ENCODE measurements around the gene ZNF611. TPM values are rescaled to one million over a fixed set of nuclear protein-coding genes. Genes with fewer than 3 reads are reported as not detected.

Gene ZNF611
- total and polyA plus RNA-seq, 2 of the 13 experiments (the other 11 are each of a cell fraction or from before 2014, with no cell fraction given), result 2.7 to 4.1 TPM

DNA sequence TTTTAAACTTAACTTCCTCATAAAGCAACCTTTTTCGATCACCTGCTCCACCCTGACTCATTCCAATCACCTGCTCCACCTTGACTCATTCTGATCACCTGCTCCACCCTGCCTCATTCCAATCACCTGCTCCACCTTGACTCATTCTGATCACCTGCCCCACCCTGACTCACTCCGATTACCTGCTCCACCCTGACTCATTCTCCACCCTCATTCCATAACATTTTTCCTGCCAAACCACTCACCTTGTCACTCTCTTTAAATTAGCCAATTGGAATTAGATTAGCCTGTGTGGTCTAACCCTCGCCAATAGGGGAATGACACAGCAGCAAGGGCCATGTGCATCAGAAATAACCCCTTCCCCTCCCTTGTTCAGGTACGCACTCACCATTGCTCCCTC, 64.8 kb downstream of the ZNF611 start:
- CTCF ChIA-PET (ENCODE audit: low intra/inter-chr PET ratio, low total read pairs), result no interaction called here
- no peak overlapping the region for H3K27ac ChIP-seq (ENCODE audit: extremely low read length, insufficient read depth, low read length)
- H3K36me3 ChIP-seq (replicated peaks in 1 of 2; ENCODE audit: control insufficient read depth in 1 of 2, insufficient read depth in 2 of 2, low read length in 2 of 2), result no peaks in the 10 kb centered on the region
- no peak overlapping the region for H3K4me2 ChIP-seq (ENCODE audit: low read depth, low read length)
- H3K4me1 ChIP-seq (ENCODE audit: insufficient read depth, low read length), result peaks cover 5% of the 10 kb centered on the region; the same call in 1 of the 2 replicates
- in situ Hi-C loops (cut with HindIII; ENCODE audit: extremely low pct_ligation_motif_present, low pct_unique_long_range_greater_than_20kb) (no loop called here), intact Hi-C loops (cut with micrococcal nuclease; ENCODE audit: unreplicated experiment) (no loop called here)
- no peak for DNase-seq (ENCODE audit: low spot score)
- BruUV-seq (replicated peaks), result no TSS peak
- H3K9ac ChIP-seq (ENCODE audit: insufficient read depth, low read depth, low read length), result no peak overlapping the region
- 55% methylated on average over 4 of the region's 4 CpGs for WGBS (ENCODE audit: low lambda C conversion rate)
- no peaks in the 10 kb centered on the region for H4K20me1 ChIP-seq (ENCODE audit: insufficient read depth, low read length)
- POLR2A ChIA-PET, result no interaction called here
- no peaks in the 10 kb centered on the region for H3K27me3 ChIP-seq (ENCODE audit: control insufficient read depth in 1 of 2, insufficient read depth in 2 of 2, low read length in 2 of 2)
- ATAC-seq, result no peak
- no peak overlapping the region for H2AFZ ChIP-seq (ENCODE audit: low read length)
- TF ChIP-seq HNF4G (IDR thresholded peaks at IDR 0.05; ENCODE audit: borderline replicate concordance, low read depth, low read length), result no peak
- no peak for TF ChIP-seq HNF4G (CRISPR knock-in tag; IDR thresholded peaks at IDR 0.05; ENCODE audit: borderline replicate concordance, low read depth)
- no peak for TF ChIP-seq ZNF547 (CRISPR knock-in tag; IDR thresholded peaks at IDR 0.05)
- TF ChIP-seq, protein P1, sequence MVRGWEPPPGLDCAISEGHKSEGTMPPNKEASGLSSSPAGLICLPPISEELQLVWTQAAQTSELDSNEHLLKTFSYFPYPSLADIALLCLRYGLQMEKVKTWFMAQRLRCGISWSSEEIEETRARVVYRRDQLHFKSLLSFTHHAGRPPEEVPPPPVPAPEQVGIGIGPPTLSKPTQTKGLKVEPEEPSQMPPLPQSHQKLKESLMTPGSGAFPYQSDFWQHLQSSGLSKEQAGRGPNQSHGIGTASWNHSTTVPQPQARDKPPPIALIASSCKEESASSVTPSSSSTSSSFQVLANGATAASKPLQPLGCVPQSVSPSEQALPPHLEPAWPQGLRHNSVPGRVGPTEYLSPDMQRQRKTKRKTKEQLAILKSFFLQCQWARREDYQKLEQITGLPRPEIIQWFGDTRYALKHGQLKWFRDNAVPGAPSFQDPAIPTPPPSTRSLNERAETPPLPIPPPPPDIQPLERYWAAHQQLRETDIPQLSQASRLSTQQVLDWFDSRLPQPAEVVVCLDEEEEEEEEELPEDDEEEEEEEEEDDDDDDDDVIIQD (CRISPR knock-in tag; IDR thresholded peaks at IDR 0.05; ENCODE audit: low read depth), result no peak
- no peak for TF ChIP-seq NFIB (CRISPR knock-in tag; IDR thresholded peaks at IDR 0.05; ENCODE audit: borderline replicate concordance)
- H3K9me3 ChIP-seq (ENCODE audit: low read length), result peaks cover 39% of the 10 kb centered on the region
- no peak overlapping the region for H3K4me3 ChIP-seq (replicated peaks in 1 of 3; ENCODE audit: insufficient read depth in 1 of 3, low read depth in 2 of 3, low read length in 3 of 3)
- H3K79me2 ChIP-seq (ENCODE audit: insufficient read depth, low read length), result peaks cover 11% of the 10 kb centered on the region
- no peak for FAIRE-seq

DNA sequence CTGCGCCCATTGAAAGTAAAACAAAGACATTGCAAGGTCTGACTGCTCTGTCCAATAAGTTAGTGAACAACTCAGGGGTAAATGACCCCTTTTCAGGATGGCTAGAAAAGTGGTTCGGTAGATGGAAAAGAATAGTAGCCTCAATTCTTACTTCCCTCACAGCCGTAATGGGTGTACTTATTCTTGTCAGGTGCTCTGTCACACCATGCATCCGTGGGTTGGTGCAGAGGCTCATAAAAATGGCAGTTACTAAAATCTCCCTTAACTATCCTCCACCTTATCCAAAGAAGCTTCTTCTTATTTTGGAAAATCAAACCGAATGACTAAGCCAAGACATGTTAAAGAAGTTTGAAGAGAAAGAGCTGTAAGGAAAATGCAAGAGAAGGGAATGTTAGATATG, 65.3 kb downstream of the ZNF611 start:
- H3K27me3 ChIP-seq (ENCODE audit: control insufficient read depth in 1 of 2, insufficient read depth in 2 of 2, low read length in 2 of 2), result no peaks in the 10 kb centered on the region
- 53% methylated on average over 5 of the region's 5 CpGs for WGBS (ENCODE audit: low lambda C conversion rate)
- H3K4me3 ChIP-seq (replicated peaks in 1 of 3; ENCODE audit: insufficient read depth in 1 of 3, low read depth in 2 of 3, low read length in 3 of 3), result no peak overlapping the region
- no peak for FAIRE-seq
- ChIA-PET CTCF (ENCODE audit: low intra/inter-chr PET ratio, low total read pairs) (no interaction called here), POLR2A (no interaction called here)
- peaks cover 10% of the 10 kb centered on the region for H3K79me2 ChIP-seq (ENCODE audit: insufficient read depth, low read length)
- no peak overlapping the region for H3K9ac ChIP-seq (ENCODE audit: insufficient read depth, low read depth, low read length)
- no peak for DNase-seq (ENCODE audit: low spot score)
- no TSS peak for BruUV-seq (replicated peaks)
- no peak overlapping the region for H3K4me2 ChIP-seq (ENCODE audit: low read depth, low read length)
- intact Hi-C loops (cut with micrococcal nuclease; ENCODE audit: unreplicated experiment), result no loop called here
- no peak for ATAC-seq
- no peak overlapping the region for H3K27ac ChIP-seq (ENCODE audit: extremely low read length, insufficient read depth, low read length)
- no peaks in the 10 kb centered on the region for H4K20me1 ChIP-seq (ENCODE audit: insufficient read depth, low read length)
- no peak overlapping the region for H2AFZ ChIP-seq (ENCODE audit: low read length)
- no peaks in the 10 kb centered on the region for H3K36me3 ChIP-seq (replicated peaks in 1 of 2; ENCODE audit: control insufficient read depth in 1 of 2, insufficient read depth in 2 of 2, low read length in 2 of 2)
- H3K4me1 ChIP-seq (ENCODE audit: insufficient read depth, low read length), result peaks cover 5% of the 10 kb centered on the region; the same call in 1 of the 2 replicates
- peaks cover 34% of the 10 kb centered on the region for H3K9me3 ChIP-seq (ENCODE audit: low read length)
- in situ Hi-C loops (cut with HindIII; ENCODE audit: extremely low pct_ligation_motif_present, low pct_unique_long_range_greater_than_20kb), result no loop called here
- TF ChIP-seq, protein P2, sequence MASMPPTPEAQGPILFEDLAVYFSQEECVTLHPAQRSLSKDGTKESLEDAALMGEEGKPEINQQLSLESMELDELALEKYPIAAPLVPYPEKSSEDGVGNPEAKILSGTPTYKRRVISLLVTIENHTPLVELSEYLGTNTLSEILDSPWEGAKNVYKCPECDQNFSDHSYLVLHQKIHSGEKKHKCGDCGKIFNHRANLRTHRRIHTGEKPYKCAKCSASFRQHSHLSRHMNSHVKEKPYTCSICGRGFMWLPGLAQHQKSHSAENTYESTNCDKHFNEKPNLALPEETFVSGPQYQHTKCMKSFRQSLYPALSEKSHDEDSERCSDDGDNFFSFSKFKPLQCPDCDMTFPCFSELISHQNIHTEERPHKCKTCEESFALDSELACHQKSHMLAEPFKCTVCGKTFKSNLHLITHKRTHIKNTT (CRISPR knock-in tag; IDR thresholded peaks at IDR 0.05), result no peak
- TF ChIP-seq ZNF10 (CRISPR knock-in tag; IDR thresholded peaks at IDR 0.05; ENCODE audit: borderline replicate concordance, low read depth) (no peak), HNF4A (CRISPR knock-in tag; IDR thresholded peaks at IDR 0.05) (no peak), FOXA1 (IDR thresholded peaks at IDR 0.05) (no peak), FOXA1 (CRISPR knock-in tag; IDR thresholded peaks at IDR 0.05) (no peak), ZNF878 (CRISPR knock-in tag; IDR thresholded peaks at IDR 0.05) (no peak), ATRX (CRISPR knock-in tag; IDR thresholded peaks at IDR 0.05; ENCODE audit: borderline replicate concordance) (no peak)
- TF ChIP-seq, protein P3, sequence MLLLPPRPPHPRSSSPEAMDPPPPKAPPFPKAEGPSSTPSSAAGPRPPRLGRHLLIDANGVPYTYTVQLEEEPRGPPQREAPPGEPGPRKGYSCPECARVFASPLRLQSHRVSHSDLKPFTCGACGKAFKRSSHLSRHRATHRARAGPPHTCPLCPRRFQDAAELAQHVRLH (CRISPR knock-in tag; IDR thresholded peaks at IDR 0.05; ENCODE audit: borderline replicate concordance, low read depth), result no peak
- TF ChIP-seq, protein P4, sequence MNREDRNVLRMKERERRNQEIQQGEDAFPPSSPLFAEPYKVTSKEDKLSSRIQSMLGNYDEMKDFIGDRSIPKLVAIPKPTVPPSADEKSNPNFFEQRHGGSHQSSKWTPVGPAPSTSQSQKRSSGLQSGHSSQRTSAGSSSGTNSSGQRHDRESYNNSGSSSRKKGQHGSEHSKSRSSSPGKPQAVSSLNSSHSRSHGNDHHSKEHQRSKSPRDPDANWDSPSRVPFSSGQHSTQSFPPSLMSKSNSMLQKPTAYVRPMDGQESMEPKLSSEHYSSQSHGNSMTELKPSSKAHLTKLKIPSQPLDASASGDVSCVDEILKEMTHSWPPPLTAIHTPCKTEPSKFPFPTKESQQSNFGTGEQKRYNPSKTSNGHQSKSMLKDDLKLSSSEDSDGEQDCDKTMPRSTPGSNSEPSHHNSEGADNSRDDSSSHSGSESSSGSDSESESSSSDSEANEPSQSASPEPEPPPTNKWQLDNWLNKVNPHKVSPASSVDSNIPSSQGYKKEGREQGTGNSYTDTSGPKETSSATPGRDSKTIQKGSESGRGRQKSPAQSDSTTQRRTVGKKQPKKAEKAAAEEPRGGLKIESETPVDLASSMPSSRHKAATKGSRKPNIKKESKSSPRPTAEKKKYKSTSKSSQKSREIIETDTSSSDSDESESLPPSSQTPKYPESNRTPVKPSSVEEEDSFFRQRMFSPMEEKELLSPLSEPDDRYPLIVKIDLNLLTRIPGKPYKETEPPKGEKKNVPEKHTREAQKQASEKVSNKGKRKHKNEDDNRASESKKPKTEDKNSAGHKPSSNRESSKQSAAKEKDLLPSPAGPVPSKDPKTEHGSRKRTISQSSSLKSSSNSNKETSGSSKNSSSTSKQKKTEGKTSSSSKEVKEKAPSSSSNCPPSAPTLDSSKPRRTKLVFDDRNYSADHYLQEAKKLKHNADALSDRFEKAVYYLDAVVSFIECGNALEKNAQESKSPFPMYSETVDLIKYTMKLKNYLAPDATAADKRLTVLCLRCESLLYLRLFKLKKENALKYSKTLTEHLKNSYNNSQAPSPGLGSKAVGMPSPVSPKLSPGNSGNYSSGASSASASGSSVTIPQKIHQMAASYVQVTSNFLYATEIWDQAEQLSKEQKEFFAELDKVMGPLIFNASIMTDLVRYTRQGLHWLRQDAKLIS (CRISPR knock-in tag; IDR thresholded peaks at IDR 0.05), result no peak

All from HepG2 (cell line).